Neural cell (in vitro differentiated cells): ENCODE measurements around the gene CYB5B. TPM values are rescaled to one million over a fixed set of nuclear protein-coding genes. Genes with fewer than 3 reads are reported as not detected.

Experiments
- H2AFZ ChIP-seq: fragments of 200-600, 300-800 bp; sonication (generic), shearing (Covaris generic); 2 replicates; pipeline ENCODE4 v1.6.0; 2014; ENCODE audit warnings: low read depth, mild to moderate bottlenecking, antibody characterized with exemption, low read length, moderate library complexity
- H3F3A ChIP-seq: fragments of 200-600 bp; shearing (Covaris generic); 2 replicates; pipeline ENCODE4 v1.6.1; 2016; ENCODE audit warnings: mild to moderate bottlenecking, moderate library complexity, mixed read lengths, antibody characterized with exemption, low read length; ENCODE audit not compliant: insufficient read depth, poor library complexity, severe bottlenecking
- H3K27ac ChIP-seq: fragments of 200-600, 300-800 bp; sonication (generic), shearing (Covaris generic); 2 replicates; pipeline ENCODE4 v1.5.1; 2014; ENCODE audit warnings: mild to moderate bottlenecking, low read length, moderate library complexity
- H3K27me3 ChIP-seq: fragments of 300-800, 200-600 bp; sonication (generic), shearing (Covaris generic); 2 replicates; pipeline ENCODE4 v1.6.0; 2014; ENCODE audit warnings: mild to moderate bottlenecking, low read depth, low read length, moderate library complexity; ENCODE audit not compliant: insufficient read depth
- H3K36me3 ChIP-seq: fragments of 300-800, 200-600 bp; sonication (generic), shearing (Covaris generic); 2 replicates; pipeline ENCODE4 v1.5.1; 2014; ENCODE audit warnings: mild to moderate bottlenecking, antibody characterized with exemption, low read length, moderate library complexity; ENCODE audit not compliant: insufficient read depth
- H3K4me2 ChIP-seq: fragments of 300-800, 200-600 bp; sonication (generic), shearing (Covaris generic); 2 replicates; pipeline ENCODE4 v1.6.0; 2014; ENCODE audit warnings: mild to moderate bottlenecking, low read length
- H3K4me3 ChIP-seq: fragments of 300-800, 200-600 bp; sonication (generic), shearing (Covaris generic); 2 replicates; pipeline ENCODE4 v1.5.1; 2014; ENCODE audit warnings: mild to moderate bottlenecking, low read length, moderate library complexity
- H3K79me2 ChIP-seq: fragments of 200-600 bp; shearing (Covaris generic); replicated peaks from 2 replicates; pipeline ENCODE4 v1.6.0; 2014; ENCODE audit warnings: mild to moderate bottlenecking, low read length, moderate library complexity; ENCODE audit not compliant: insufficient read depth
- H3K9ac ChIP-seq: fragments of 300-800, 200-600 bp; sonication (generic), shearing (Covaris generic); 2 replicates; pipeline ENCODE4 v1.6.1; 2016; ENCODE audit warnings: mild to moderate bottlenecking, low read length, mixed read lengths
- H3K9me2 ChIP-seq: fragments of 200-600 bp; shearing (Covaris generic); 2 replicates; pipeline ENCODE4 v1.6.1; 2016; ENCODE audit warnings: mild to moderate bottlenecking, low read length, mixed read lengths; ENCODE audit not compliant: insufficient read depth
- H3K9me3 ChIP-seq: fragments of 200-600, 300-800 bp; sonication (generic), shearing (Covaris generic); 2 replicates; pipeline ENCODE4 v1.6.1; 2016; ENCODE audit warnings: mild to moderate bottlenecking, mixed run types, low read length, moderate library complexity, mixed read lengths
- H4K20me1 ChIP-seq: fragments of 200-600 bp; shearing (Covaris generic); 2 replicates; pipeline ENCODE4 v1.6.1; 2016; ENCODE audit warnings: mild to moderate bottlenecking, mixed run types; ENCODE audit not compliant: insufficient read depth
- CTCF ChIP-seq: fragments of 450-650 bp; IDR thresholded peaks from 2 replicates; pipeline ENCODE4 v1.5.1; 2014; ENCODE audit warnings: antibody characterized with exemption, mild to moderate bottlenecking, moderate library complexity; ENCODE audit not compliant: poor library complexity, severe bottlenecking
- EP300 ChIP-seq: fragments of 450-650 bp; conservative IDR thresholded peaks from 2 replicates; pipeline ENCODE4 v1.6.1; 2014; ENCODE audit warnings: antibody characterized with exemption, mild to moderate bottlenecking, moderate library complexity; ENCODE audit not compliant: poor library complexity, severe bottlenecking
- EZH2 ChIP-seq: fragments of 200-600, 300-800 bp; shearing (Covaris generic), sonication (generic); IDR thresholded peaks from 2 replicates; pipeline ENCODE4 v1.6.1; 2014; ENCODE audit warnings: antibody characterized with exemption, low read length, borderline replicate concordance, mild to moderate bottlenecking; ENCODE audit not compliant: insufficient read depth, poor library complexity, severe bottlenecking
- MXI1 ChIP-seq: fragments of 450-650 bp; conservative IDR thresholded peaks from 2 replicates; pipeline ENCODE4 v1.6.1; 2014; ENCODE audit warnings: antibody characterized with exemption, mild to moderate bottlenecking; ENCODE audit not compliant: poor library complexity, severe bottlenecking
- POLR2AphosphoS5 ChIP-seq: IDR thresholded peaks from 2 replicates; pipeline ENCODE4 v1.6.1; 2012
- RAD21 ChIP-seq: fragments of 450-650 bp; conservative IDR thresholded peaks from 2 replicates; pipeline ENCODE4 v1.6.1; 2014; ENCODE audit warnings: antibody characterized with exemption, mild to moderate bottlenecking, moderate library complexity
- REST ChIP-seq: IDR thresholded peaks from 2 replicates; pipeline ENCODE4 v1.6.1; 2012; ENCODE audit warnings: borderline replicate concordance
- SMC3 ChIP-seq: fragments of 450-650 bp; conservative IDR thresholded peaks from 2 replicates; pipeline ENCODE4 v1.6.1; 2014; ENCODE audit warnings: antibody characterized with exemption, mild to moderate bottlenecking, moderate library complexity; ENCODE audit not compliant: poor library complexity
- TAF1 ChIP-seq: IDR thresholded peaks from 2 replicates; pipeline ENCODE4 v1.6.1; 2012; ENCODE audit warnings: low read depth
- polyA plus RNA-seq: library from polyadenylated mRNA; depleted of rRNA; stranded (reverse); fragments of >200 nt; gene quantifications from 2 replicates; pipeline ENCODE4 v1.2.3, GENCODE V29; 2014

Gene CYB5B
- polyA plus RNA-seq, 1 donor from 2014 or later, result 70.4 TPM

GRCh38 chr16:69412287-69412686 lies 12.1 kb upstream of the CYB5B start:
- no peaks in the 10 kb centered on the region for H3K27me3 ChIP-seq
- no peak overlapping the region for H3K4me2 ChIP-seq
- no peaks in the 10 kb centered on the region for H3F3A ChIP-seq
- H3K9ac ChIP-seq, result no peak overlapping the region
- H3K27ac ChIP-seq, result no peak overlapping the region
- no peak overlapping the region for H2AFZ ChIP-seq
- TF ChIP-seq MXI1 (no peak), POLR2AphosphoS5 (no peak), EZH2 (no peak), RAD21 (no peak), TAF1 (no peak), REST (no peak), EP300 (no peak), SMC3 (no peak), CTCF (no peak)
- H3K79me2 ChIP-seq, result no peaks in the 10 kb centered on the region
- no peak overlapping the region for H3K4me3 ChIP-seq
- no peaks in the 10 kb centered on the region for H4K20me1 ChIP-seq
- H3K36me3 ChIP-seq, result no peaks in the 10 kb centered on the region
- no peaks in the 10 kb centered on the region for H3K9me2 ChIP-seq
- no peaks in the 10 kb centered on the region for H3K9me3 ChIP-seq

GRCh38 chr16:69413045-69413664 lies 11.3 kb upstream of the CYB5B start:
- no peak overlapping the region for H3K4me2 ChIP-seq
- H3K36me3 ChIP-seq, result no peaks in the 10 kb centered on the region
- H3K79me2 ChIP-seq, result no peaks in the 10 kb centered on the region
- H3K4me3 ChIP-seq, result no peak overlapping the region
- H3F3A ChIP-seq, result no peaks in the 10 kb centered on the region
- H3K9me2 ChIP-seq, result no peaks in the 10 kb centered on the region
- H3K9ac ChIP-seq, result no peak overlapping the region
- no peaks in the 10 kb centered on the region for H3K9me3 ChIP-seq
- no peak overlapping the region for H2AFZ ChIP-seq
- H4K20me1 ChIP-seq, result no peaks in the 10 kb centered on the region
- no peaks in the 10 kb centered on the region for H3K27me3 ChIP-seq
- TF ChIP-seq SMC3, result no peak
- TF ChIP-seq POLR2AphosphoS5, result no peak
- no peak for TF ChIP-seq MXI1
- TF ChIP-seq EZH2, result no peak
- no peak for TF ChIP-seq TAF1
- no peak for TF ChIP-seq REST
- TF ChIP-seq RAD21, result no peak
- no peak for TF ChIP-seq EP300
- no peak for TF ChIP-seq CTCF
- no peak overlapping the region for H3K27ac ChIP-seq
